GM23338 (cell line): ENCODE results near the gene FAM241A.

Source experiments
- CREB1 ChIP-seq: fragments of 250-450 bp; sonication (Bioruptor Pico); IDR thresholded peaks from 2 replicates; pipeline ENCODE4 v1.5.0; 2020; ENCODE audit warnings: low read depth, mild to moderate bottlenecking, moderate library complexity
- EZH2 ChIP-seq: fragments of 200-600 bp; sonication (generic); IDR thresholded peaks from one replicate; pipeline ENCODE4 v1.8.0; 2017; ENCODE audit warnings: antibody characterized with exemption, mild to moderate bottlenecking, low read depth; ENCODE audit not compliant: unreplicated experiment
- EZH2phosphoT487 ChIP-seq: fragments of 200-600 bp; sonication (generic); IDR thresholded peaks from one replicate; pipeline ENCODE4 v1.8.1; 2018; ENCODE audit warnings: antibody characterized with exemption; ENCODE audit not compliant: unreplicated experiment
- JUNB ChIP-seq: IDR thresholded peaks from one replicate; pipeline ENCODE4 v1.6.1; 2016; ENCODE audit warnings: antibody characterized with exemption; ENCODE audit not compliant: unreplicated experiment
- POLR2AphosphoS5 ChIP-seq: IDR thresholded peaks from 2 replicates; pipeline ENCODE4 v1.6.1; 2016; ENCODE audit warnings: antibody characterized with exemption, low read depth
- STAT1 ChIP-seq: IDR thresholded peaks from one replicate; pipeline ENCODE4 v1.6.1; 2016; ENCODE audit warnings: antibody characterized with exemption; ENCODE audit not compliant: unreplicated experiment
- ZNF114 ChIP-seq: fragments of 250-450 bp; sonication (Bioruptor Pico); IDR thresholded peaks from 2 replicates; pipeline ENCODE4 v1.5.0; 2020; ENCODE audit warnings: mild to moderate bottlenecking, moderate library complexity
- TF ChIP-seq, protein P1 (sequence below): IDR thresholded peaks from 2 replicates; pipeline ENCODE4 v1.6.1; 2016; ENCODE audit warnings: antibody characterized with exemption
- TF ChIP-seq, protein P2 (sequence below), 2 experiments: fragments of 200-600 bp in 1 of 2; sonication (generic) in 1 of 2; conservative IDR thresholded peaks; 2 replicates each; pipeline versions ENCODE4 v1.5.1 to v1.6.1; 2016 to 2017; ENCODE audit warnings: antibody characterized with exemption in 2 of 2, low read depth in 2 of 2, mild to moderate bottlenecking in 2 of 2, moderate library complexity in 1 of 2
- TF ChIP-seq, protein P3 (sequence below): IDR thresholded peaks from one replicate; pipeline ENCODE4 v1.6.1; 2018; ENCODE audit warnings: antibody characterized with exemption; ENCODE audit not compliant: unreplicated experiment
- TF ChIP-seq, protein P4 (sequence below): fragments of 250-450 bp; sonication (Bioruptor Pico); IDR thresholded peaks from 2 replicates; pipeline ENCODE4 v1.5.0; 2020; ENCODE audit warnings: mild to moderate bottlenecking, moderate library complexity

DNA sequence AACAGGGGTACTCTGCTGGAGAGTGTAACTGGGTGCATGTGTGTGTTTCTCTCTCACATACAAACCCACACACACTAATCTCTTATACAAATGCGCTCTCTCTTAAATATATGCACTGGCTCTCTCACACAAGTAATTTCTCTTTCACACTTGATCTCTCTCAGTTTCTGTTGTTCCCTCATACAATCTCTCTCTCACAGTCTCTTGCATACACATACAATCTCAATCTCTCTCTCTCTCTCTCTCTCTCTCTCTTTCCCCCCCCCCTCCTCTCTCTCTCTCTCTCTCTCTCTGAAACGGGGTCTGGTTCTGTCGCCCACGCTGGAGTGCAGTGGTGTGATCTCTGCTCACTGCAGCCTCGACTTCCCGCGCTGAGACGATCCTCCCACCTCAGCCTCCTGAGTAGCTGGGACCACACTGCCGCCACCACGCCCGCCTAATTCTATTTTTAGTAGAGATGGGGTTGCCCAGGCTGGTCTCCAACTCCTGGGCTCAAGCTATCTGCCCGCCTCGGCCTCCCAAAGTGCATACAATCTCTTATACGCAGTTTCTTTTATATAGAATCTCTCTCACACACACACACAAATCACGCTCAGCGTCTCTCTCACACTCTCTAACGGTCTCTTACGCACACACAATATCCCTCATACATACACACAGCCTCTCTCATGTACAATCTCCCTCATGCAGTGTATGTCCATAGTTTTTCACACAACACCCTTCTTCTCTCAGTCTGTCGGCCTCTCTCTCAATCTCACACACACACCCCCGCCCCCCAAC, 518 bp upstream of the FAM241A start:
- TF ChIP-seq POLR2AphosphoS5 = no peak
- TF ChIP-seq, protein P1, sequence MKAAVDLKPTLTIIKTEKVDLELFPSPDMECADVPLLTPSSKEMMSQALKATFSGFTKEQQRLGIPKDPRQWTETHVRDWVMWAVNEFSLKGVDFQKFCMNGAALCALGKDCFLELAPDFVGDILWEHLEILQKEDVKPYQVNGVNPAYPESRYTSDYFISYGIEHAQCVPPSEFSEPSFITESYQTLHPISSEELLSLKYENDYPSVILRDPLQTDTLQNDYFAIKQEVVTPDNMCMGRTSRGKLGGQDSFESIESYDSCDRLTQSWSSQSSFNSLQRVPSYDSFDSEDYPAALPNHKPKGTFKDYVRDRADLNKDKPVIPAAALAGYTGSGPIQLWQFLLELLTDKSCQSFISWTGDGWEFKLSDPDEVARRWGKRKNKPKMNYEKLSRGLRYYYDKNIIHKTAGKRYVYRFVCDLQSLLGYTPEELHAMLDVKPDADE = no peak
- no peak for TF ChIP-seq CREB1 (CRISPR knock-in tag)
- TF ChIP-seq, protein P2, sequence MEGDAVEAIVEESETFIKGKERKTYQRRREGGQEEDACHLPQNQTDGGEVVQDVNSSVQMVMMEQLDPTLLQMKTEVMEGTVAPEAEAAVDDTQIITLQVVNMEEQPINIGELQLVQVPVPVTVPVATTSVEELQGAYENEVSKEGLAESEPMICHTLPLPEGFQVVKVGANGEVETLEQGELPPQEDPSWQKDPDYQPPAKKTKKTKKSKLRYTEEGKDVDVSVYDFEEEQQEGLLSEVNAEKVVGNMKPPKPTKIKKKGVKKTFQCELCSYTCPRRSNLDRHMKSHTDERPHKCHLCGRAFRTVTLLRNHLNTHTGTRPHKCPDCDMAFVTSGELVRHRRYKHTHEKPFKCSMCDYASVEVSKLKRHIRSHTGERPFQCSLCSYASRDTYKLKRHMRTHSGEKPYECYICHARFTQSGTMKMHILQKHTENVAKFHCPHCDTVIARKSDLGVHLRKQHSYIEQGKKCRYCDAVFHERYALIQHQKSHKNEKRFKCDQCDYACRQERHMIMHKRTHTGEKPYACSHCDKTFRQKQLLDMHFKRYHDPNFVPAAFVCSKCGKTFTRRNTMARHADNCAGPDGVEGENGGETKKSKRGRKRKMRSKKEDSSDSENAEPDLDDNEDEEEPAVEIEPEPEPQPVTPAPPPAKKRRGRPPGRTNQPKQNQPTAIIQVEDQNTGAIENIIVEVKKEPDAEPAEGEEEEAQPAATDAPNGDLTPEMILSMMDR (conservative IDR thresholded peaks at IDR 0.05; ENCODE audit: low read depth in 2 of 2) = no peak
- no peak for TF ChIP-seq EZH2
- TF ChIP-seq, protein P3, sequence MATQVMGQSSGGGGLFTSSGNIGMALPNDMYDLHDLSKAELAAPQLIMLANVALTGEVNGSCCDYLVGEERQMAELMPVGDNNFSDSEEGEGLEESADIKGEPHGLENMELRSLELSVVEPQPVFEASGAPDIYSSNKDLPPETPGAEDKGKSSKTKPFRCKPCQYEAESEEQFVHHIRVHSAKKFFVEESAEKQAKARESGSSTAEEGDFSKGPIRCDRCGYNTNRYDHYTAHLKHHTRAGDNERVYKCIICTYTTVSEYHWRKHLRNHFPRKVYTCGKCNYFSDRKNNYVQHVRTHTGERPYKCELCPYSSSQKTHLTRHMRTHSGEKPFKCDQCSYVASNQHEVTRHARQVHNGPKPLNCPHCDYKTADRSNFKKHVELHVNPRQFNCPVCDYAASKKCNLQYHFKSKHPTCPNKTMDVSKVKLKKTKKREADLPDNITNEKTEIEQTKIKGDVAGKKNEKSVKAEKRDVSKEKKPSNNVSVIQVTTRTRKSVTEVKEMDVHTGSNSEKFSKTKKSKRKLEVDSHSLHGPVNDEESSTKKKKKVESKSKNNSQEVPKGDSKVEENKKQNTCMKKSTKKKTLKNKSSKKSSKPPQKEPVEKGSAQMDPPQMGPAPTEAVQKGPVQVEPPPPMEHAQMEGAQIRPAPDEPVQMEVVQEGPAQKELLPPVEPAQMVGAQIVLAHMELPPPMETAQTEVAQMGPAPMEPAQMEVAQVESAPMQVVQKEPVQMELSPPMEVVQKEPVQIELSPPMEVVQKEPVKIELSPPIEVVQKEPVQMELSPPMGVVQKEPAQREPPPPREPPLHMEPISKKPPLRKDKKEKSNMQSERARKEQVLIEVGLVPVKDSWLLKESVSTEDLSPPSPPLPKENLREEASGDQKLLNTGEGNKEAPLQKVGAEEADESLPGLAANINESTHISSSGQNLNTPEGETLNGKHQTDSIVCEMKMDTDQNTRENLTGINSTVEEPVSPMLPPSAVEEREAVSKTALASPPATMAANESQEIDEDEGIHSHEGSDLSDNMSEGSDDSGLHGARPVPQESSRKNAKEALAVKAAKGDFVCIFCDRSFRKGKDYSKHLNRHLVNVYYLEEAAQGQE = no peak
- TF ChIP-seq JUNB = no peak
- no peak for TF ChIP-seq EZH2phosphoT487
- no peak for TF ChIP-seq STAT1
- TF ChIP-seq, protein P4, sequence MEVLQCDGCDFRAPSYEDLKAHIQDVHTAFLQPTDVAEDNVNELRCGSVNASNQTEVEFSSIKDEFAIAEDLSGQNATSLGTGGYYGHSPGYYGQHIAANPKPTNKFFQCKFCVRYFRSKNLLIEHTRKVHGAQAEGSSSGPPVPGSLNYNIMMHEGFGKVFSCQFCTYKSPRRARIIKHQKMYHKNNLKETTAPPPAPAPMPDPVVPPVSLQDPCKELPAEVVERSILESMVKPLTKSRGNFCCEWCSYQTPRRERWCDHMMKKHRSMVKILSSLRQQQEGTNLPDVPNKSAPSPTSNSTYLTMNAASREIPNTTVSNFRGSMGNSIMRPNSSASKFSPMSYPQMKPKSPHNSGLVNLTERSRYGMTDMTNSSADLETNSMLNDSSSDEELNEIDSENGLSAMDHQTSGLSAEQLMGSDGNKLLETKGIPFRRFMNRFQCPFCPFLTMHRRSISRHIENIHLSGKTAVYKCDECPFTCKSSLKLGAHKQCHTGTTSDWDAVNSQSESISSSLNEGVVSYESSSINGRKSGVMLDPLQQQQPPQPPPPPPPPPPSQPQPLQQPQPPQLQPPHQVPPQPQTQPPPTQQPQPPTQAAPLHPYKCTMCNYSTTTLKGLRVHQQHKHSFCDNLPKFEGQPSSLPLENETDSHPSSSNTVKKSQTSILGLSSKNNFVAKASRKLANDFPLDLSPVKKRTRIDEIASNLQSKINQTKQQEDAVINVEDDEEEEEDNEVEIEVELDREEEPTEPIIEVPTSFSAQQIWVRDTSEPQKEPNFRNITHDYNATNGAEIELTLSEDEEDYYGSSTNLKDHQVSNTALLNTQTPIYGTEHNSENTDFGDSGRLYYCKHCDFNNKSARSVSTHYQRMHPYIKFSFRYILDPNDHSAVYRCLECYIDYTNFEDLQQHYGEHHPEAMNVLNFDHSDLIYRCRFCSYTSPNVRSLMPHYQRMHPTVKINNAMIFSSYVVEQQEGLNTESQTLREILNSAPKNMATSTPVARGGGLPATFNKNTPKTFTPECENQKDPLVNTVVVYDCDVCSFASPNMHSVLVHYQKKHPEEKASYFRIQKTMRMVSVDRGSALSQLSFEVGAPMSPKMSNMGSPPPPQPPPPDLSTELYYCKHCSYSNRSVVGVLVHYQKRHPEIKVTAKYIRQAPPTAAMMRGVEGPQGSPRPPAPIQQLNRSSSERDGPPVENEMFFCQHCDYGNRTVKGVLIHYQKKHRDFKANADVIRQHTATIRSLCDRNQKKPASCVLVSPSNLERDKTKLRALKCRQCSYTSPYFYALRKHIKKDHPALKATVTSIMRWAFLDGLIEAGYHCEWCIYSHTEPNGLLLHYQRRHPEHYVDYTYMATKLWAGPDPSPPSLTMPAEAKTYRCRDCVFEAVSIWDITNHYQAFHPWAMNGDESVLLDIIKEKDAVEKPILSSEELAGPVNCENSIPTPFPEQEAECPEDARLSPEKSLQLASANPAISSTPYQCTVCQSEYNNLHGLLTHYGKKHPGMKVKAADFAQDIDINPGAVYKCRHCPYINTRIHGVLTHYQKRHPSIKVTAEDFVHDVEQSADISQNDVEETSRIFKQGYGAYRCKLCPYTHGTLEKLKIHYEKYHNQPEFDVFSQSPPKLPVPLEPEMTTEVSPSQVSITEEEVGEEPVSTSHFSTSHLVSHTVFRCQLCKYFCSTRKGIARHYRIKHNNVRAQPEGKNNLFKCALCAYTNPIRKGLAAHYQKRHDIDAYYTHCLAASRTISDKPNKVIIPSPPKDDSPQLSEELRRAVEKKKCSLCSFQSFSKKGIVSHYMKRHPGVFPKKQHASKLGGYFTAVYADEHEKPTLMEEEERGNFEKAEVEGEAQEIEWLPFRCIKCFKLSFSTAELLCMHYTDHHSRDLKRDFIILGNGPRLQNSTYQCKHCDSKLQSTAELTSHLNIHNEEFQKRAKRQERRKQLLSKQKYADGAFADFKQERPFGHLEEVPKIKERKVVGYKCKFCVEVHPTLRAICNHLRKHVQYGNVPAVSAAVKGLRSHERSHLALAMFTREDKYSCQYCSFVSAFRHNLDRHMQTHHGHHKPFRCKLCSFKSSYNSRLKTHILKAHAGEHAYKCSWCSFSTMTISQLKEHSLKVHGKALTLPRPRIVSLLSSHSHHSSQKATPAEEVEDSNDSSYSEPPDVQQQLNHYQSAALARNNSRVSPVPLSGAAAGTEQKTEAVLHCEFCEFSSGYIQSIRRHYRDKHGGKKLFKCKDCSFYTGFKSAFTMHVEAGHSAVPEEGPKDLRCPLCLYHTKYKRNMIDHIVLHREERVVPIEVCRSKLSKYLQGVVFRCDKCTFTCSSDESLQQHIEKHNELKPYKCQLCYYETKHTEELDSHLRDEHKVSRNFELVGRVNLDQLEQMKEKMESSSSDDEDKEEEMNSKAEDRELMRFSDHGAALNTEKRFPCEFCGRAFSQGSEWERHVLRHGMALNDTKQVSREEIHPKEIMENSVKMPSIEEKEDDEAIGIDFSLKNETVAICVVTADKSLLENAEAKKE (CRISPR knock-in tag) = no peak
- no peak for TF ChIP-seq ZNF114 (CRISPR knock-in tag)
